Right renal pelvis (tissue), 4 donors: ENCODE measurements around the gene ELK4. TPM values are rescaled to one million over a fixed set of nuclear protein-coding genes. Genes with fewer than 3 reads are reported as not detected.

Source experiments
- DNase-seq, 4 donors: peaks; one replicate each; pipeline ENCODE4 v3.0.0-alpha.2; 2013; ENCODE audit warnings: low read depth in 4 of 4, low spot score in 3 of 4, missing footprints in 1 of 4
- polyA plus RNA-seq, 4 donors: library from polyadenylated mRNA; unstranded; fragments of 120-200 nt; gene quantifications; one replicate each; pipeline ENCODE4 v1.2.1, GENCODE V29; 2013; ENCODE audit not compliant: insufficient read length in 4 of 4

Gene ELK4
- polyA plus RNA-seq, 4 donors: 13.4 to 21.5 (median 18.2) TPM

DNA sequence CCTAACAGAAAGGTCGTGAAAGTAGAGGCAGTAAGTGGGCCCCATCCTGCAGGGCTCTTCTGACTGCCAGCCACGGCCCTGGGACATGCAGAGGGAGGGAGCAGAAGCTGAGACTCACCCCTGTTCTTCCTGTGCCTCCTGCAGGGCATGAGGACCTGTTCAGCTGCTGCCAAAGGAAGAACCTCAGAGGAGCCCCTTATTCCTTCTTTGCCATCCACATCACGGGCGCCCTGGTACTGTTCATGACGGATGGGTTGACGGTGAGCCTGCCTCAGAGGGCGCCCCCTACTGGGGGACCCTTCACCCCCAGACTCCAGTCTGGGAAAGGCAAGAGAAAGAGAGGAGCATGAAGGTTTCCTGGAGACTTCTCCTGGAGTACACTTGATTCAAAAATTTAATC lies 47.1 kb downstream of the ELK4 start:
- DNase-seq: no peak

DNA sequence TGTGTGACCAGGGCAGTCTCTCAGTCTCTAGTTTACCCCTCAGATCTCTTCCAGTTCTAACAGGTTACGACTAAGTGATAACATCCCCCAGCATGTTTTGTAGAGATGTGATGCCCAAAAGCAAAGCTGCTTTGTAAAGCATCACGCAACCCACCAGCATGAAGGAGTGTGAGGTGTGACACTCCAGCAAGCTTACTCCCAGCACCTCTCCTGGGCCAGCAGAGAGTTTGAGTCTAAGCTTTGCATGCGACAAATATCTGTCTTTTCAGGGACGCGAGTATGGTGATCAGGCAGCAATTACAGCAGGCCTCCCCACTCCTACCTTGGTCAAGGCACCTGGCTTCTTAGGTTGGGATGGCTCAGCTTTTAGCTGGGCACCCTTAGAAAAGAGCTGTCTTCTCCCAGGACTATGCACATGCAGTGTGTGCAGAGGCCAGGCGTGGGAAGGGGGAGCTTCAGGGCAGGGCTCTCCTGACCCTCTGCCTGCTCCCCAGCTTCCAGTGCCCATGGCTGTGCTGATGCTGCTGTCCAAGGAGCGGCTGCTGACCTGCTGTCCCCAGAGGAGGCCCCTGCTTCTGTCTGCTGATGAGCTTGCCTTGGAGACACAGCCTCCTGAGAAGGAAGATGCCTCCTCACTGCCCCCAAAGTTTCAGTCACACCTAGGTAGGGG lies 48.2 kb downstream of the ELK4 start:
- no peak for DNase-seq

DNA sequence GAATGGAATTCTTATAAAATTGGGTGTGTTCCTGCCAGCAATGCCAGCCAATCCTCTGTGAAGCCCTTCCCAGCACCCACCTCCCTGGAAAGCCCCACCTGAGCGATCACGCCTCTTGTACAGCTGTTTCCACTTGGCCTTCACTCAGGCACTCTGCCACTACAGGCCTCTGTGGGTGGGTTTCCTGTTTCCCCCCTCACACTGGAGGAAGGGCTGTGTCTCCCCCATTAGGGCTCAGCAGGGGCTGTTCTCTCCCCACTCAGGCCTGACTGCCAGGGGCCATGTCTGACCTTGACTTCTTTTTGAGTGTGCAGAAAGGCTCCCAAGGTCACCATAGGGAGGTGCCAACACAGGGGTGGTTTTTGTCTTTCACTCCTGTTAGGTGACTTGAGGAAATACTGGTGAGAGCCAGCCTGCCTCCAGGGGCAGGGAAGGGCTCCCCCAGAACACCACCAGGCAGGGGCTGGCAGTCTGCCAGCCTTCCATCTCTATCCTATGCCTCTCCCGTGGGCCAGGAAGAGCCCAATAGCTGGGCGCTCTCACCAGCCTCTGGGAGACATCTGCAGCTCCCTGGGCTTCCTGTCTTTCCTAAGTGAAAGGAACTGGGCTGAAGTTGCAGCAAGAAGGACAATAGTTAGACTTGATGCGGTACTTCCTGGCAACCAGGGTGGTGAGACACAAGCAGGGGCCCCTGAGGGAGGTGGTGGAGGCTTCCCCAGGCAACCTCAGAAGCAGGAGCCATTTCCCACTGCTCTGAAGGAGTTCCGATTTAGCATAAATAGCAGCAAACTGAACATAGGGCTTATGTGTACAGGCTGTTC lies 49.1 kb downstream of the ELK4 start:
- DNase-seq: no peak

DNA sequence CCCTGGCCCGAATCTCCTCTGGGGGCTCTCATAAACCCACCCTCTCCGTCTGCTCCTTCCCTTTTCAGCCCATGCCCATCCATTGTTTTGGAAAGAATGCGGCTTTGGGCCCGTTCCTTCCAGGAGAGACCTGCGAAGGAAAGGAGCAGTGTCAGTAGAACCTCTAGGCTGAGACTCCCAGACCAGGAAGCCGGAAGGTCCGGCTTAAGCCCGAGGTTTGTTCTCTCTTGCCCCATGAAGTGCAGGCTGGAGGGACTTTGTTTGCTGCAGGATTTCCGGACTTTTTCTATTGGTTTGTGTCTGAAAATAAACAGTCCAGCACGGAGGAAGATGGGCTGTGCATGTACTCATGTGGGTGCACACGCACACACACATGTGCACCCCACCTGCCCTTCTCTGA lies 49.8 kb downstream of the ELK4 start:
- no peak for DNase-seq

DNA sequence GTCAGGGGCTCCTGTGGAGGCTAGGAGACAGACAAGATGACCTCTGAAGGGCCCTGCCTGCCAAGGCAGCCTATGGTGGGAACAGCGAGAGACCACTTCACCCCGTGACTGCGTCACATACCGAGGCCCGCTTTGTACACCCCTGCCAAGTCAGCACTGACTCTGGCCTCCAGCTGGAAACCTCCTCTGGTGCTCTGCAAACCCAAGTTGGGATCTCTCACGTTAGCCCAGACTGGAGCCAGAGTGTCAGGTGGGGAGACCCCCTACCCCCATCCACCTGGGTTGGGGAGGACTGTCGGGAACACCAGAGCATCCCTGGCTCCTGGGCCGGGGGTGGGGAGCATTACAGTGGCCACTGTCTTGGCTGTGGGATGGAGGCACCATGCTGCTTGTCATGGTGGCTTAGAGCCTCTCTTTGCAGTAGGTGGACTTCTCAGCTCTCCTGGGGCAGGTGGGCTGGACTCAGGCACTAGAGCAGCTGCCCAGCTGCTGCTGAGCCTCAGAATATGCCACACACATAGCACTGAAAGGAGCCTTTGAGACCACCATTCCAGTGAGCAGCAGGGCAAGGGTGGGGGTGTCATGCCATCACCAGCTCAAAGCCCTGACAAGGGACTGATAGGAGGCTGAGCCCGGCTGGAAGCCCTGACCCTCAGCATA lies 50.4 kb downstream of the ELK4 start:
- DNase-seq: no peak

DNA sequence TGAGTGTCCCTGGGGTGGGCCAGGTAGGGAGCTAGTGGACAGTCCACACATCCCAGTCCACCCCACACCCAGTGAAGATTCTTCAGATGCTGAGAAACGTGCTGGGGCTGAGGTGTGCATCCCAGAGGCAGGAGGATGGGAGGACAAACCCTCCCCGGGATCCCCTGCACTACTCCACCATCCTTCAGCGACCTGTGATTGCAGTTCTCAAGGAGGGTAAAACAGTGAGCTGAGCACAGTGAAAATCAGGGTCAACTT lies 51.0 kb downstream of the ELK4 start:
- no peak for DNase-seq

DNA sequence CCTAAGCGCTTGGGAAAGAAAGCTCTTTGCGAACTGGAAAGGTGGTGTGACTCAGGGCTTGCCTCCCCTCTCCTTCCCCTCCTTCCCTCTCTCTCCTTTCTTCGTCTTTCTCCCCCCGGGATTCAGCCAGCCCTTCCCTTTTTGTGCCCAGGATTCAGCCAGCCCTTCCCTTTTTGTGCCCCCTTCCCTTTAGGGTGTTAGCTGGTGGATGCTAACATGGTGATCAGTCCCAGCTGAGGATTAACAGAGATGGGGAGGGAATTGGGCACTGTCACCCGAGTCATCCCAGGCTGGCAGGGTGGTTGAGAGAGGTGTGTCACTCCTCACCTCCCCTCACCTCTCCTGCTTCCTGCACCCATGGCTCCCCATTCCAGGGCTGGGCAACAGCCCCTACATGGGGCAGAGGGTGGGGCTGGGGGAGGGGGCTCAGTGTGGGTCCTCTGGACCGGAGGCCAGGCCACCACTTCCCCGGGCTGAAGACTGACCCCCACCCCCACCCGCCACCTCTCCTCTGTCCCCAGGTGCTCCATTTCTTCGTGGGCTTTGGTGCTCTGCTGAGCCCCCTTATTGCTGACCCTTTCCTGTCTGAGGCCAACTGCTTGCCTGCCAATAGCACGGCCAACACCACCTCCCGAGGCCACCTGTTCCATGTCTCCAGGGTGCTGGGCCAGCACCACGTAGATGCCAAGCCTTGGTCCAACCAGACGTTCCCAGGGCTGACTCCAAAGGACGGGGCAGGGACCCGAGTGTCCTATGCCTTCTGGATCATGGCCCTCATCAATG lies 51.5 kb downstream of the ELK4 start:
- no peak for DNase-seq

DNA sequence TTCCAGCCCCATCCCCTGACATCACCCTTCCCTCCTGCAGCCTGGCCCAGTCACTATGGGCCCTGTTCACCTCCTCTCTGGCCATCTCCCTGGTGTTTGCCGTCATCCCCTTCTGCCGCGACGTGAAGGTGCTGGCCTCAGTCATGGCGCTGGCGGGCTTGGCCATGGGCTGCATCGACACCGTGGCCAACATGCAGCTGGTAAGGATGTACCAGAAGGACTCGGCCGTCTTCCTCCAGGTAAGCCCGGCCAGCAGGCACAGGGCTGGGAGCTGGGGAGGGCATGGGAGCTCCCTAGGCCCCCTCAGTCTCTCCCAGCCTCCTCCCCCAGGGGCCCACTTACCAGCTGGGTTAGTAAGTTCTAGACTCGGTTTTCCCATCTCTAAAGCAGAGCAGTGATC lies 52.1 kb downstream of the ELK4 start:
- no peak for DNase-seq

DNA sequence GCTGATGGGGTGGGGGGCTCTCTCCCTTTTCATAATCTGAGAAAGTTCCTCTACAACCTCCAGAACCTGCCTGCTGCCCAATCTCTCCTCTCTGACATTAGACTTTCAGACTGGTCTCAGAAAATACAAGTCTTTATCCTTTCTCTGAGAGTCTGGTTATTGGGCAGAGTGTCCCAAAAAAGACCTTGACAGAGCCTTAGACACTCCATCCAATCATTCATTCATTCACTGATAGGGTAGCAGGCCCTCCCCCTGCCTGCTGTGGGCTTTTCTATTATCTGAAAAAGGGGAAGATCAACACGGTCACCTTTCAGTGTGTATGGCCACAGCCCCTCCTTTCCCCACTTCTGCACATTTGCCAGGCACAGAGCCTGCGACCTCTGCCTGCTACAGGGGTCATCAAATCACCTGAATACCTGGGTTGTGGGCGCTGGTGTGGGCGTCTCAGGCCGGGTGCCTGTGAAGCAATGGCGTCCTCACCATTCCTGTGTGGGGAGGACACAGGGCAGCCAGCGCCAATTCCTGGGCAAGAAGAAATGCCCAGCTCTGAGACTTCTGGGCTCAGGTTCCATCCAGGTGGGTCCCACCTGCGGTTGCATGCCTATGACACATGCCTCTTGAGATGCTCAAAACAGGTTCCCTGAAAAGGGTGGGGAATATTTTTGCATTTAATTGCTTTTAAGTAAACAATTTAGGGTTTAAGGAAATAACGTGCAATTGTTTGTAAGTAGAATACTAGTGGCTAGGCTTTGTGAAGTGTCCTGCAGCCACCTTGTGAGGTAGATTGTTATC lies 52.8 kb downstream of the ELK4 start:
- DNase-seq: no peak

DNA sequence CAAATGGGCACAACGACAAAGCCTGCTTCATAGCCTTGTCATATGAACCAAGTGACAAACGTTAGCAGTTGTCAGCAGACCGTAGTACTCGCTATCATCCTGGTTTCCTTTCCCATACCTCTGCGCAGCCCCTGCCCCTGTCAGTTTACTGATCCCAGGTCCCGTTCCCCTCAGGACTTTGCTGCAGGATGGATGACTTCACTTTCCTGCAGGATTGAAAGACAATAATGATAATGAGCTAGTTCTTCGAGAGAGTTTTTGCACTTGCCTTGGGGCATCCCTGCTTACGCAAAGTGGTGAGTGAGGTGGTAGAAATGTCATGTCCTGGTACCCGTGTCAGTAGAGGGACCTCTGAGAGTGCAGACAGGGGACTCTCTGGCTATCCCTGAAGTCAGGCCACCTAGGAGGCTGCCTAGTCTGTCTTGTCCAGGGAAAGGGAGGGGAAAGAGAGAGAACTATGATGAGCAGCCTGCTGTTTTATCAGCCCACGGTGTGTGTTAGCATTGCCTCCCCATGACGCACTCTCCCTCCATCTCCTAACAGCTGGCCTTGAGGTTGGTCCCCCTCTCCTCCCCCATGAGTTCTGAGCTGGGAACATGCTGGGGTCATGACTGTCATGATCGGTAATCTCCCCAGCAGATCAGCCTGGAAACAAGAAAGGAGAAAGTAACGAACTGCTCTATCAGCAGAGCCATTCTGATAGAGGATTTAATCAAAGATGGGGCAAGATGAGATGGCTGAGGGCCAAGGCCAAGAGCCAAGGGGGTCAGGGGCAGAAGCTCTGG lies 53.7 kb downstream of the ELK4 start:
- no peak for DNase-seq

DNA sequence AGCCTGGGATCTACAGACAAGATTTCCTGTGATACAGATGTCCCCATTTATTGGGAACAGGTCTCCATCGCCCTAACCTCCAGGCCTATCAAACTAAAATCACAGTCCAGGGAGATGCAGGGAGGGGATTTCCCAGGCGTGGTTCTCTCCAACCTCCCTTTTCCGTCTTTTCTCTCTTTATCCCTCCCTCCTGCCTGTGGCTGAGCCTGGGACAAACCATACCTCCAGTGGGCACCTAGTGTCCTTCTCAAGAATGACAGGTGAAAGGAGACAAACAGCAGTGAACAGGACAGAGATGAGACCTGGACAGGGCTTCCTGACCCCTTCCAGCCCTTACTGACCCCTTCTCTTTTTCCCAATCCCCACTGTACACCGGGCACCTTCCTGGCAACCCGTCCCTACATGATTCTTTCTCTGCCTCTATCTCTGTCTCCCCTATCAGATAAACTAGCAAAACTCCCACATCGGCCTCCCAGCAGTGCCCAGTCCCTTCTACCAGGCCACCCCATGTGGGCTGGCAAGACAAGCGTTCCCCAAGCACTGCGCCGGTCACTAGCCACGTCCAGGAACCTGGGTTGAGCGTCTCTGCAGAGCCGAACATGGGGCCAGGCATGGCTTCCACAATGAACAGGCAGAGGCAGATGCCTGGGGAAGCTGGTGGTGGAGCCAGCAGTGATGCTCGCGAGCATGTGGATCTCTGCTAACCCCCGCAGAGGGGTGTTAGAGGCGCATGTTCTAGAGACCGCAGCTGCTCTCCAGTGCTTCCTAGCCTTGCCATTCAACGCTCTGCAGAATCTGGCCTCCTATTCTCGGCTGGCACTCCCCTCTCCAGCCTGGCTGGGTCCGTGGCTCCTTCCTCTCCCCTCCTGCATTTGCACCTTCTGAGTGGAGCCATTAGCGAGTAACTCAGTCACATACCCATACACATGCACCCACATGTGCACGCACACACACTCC lies 54.7 kb downstream of the ELK4 start:
- DNase-seq: no peak

DNA sequence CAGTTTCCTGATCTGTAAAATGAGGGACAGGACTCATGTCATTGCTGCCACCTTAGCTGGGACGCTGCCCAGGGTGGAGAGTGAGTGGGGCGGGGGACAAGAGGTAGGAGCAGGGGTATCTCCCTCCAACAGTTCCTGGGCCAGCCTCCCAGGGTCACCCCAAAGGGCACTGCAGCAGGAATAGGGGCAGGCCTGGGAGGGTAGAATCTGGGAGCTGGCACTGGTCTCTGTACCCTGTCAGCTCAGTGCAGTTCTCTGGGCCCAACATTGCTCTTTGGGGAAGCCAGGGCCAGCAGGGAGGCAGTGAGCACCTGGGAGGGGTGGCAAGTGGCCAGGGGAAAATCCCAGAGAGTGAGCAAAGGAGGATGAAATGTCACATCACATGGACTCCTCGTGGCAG lies 55.8 kb downstream of the ELK4 start:
- DNase-seq: no peak

DNA sequence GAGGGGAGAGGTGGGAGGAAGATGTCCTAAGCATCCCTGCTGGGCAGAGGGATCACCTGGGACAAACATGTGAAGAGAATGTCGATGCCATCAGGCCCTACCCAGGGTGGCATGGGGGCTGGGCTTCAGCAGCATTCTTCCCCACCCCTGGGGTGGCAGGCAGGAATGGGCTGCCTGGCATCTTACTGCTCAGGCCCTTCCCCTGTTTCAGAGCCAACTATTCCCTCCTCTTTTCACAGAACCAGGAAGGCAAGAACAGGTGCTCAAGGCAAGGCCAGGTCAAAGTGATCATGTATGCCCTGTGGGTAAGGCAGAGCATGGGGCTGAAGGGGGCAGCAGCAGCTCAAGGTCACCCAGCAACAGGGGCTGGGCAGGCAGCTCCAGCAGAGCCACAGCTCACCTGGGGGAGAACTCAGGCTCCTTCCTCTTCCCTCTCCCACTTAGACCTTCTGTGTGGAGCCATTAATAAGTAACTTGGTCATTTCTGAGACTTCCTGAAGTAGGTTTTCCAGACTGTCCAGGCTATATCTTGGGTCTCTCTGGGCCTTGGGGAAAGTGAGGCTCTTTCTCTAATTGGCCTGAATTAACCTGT lies 56.4 kb downstream of the ELK4 start:
- DNase-seq: no peak

DNA sequence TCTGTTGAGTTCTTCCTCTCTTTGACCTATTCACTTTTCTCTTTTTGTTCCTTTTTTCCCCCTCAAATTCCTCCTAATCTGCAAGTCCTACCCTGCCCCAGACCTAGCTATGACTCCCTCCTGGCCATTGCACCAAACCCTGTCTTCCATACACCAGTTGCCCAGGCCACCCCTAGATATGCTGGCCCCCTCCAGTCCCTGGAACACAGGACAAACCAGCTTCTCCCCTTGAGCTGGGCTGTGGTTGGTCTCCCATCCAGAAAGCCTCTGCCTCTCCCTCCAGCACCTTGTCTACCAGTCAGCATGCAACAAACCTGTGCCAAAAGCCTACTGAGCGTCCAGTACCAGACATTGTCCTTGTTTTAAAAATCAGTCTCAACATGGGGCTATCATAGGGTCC lies 59.4 kb downstream of the ELK4 start:
- no peak for DNase-seq

DNA sequence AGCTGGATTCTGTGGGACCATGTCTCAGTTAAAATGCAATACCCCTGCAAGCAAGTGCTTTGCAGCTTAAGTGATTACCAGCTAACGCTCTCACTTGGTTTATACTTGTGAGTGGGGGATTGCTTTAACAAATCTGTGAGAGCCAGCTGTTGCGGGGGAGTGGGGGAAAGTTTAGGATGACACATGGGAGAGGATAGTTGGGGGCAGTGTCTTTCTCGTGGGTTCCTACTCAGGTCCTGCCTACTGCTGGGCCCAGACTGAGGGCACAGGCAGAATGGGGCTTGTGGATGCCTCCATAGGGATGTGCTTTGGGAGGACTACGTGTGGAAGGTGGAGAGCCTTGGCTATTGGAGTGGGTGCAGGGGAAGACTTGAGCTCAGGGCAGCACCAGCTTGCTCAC lies 60.1 kb downstream of the ELK4 start:
- DNase-seq: no peak

DNA sequence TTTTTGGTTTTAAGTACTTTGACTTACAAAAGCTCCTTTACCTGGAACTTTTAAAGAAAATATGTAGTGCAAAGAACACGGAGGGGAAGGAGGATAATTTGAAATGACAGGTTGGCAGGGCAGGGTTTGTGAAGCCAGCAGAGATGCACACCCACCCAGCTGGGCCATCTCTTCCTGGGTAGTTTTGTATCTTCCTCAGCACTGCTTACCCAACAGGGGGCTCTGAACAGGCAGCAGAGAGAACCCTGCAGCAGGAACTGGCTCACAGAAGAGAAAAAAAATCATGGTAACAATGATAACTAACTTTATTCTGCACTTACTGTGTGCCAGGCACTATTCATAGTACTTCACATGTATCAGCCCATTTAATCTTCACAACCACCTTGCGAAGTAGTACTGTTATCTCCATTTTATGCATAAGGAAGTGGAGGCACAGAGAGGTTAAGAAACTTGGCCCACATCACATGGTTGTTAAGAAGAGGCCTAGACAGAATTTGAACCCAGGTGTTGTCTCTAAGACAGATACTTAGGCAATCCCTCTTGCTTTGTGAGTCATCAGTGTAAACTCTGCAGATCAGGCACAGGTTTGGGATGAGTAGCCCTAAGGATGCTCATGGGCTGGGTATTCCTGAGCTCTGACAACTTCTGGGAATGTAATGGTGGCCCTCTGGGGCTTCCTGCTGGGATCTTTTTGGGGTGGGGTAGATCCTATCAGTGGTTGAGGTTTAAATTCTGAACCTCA lies 60.8 kb downstream of the ELK4 start:
- DNase-seq: no peak

DNA sequence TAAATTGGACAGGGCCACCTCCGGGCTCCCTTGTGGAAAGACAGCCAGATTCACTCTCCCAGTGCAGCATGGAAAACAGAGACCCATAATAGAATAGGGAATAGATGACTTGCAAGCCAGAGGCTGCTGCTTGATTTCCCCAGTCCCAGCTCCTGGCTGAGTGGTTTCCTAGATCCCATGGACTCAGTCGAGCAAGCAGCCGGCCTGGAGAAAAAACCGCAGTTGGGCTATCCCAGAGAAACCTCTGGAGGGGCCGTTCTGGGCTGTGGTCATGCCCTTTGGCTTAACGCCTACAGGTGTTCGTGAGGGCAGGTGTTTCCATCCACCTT lies 61.7 kb downstream of the ELK4 start:
- DNase-seq: no peak
